ENCODE data around the gene CDK11B.
"Not testable (repeated sequence)": the region's sequence is repeated elsewhere in the genome, so short reads cannot be mapped to it uniquely, and the experiment has no call there.

- TF ChIP-seq CTCF, POLR2A (IDR thresholded peaks at IDR 0.05): not testable (repeated sequence)
Measured at GRCh38 chr1:1702506-1702905, 43.7 kb upstream of the CDK11B start.

All from heart left ventricle (tissue), 13 donors.